C4-2B (cell line): ENCODE data around the gene SSTR5.

Experiments
- ZFX ChIP-seq: fragments of 450-650 bp; IDR thresholded peaks from 2 replicates; pipeline ENCODE4 v1.6.1; 2017
- TF ChIP-seq, protein P1 (sequence below): fragments of 450-650 bp; conservative IDR thresholded peaks from 2 replicates; pipeline ENCODE4 v1.5.1; 2017; ENCODE audit warnings: mild to moderate bottlenecking

- TF ChIP-seq, protein P1, sequence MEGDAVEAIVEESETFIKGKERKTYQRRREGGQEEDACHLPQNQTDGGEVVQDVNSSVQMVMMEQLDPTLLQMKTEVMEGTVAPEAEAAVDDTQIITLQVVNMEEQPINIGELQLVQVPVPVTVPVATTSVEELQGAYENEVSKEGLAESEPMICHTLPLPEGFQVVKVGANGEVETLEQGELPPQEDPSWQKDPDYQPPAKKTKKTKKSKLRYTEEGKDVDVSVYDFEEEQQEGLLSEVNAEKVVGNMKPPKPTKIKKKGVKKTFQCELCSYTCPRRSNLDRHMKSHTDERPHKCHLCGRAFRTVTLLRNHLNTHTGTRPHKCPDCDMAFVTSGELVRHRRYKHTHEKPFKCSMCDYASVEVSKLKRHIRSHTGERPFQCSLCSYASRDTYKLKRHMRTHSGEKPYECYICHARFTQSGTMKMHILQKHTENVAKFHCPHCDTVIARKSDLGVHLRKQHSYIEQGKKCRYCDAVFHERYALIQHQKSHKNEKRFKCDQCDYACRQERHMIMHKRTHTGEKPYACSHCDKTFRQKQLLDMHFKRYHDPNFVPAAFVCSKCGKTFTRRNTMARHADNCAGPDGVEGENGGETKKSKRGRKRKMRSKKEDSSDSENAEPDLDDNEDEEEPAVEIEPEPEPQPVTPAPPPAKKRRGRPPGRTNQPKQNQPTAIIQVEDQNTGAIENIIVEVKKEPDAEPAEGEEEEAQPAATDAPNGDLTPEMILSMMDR: no peak
- no peak for TF ChIP-seq ZFX
Observed at GRCh38 chr16:1053700-1054368, 18.7 kb upstream of the SSTR5 start.
